CD4-positive, alpha-beta T cell (primary cell): ENCODE measurements around the gene POLE. TPM values are rescaled to one million over a fixed set of nuclear protein-coding genes. Genes with fewer than 3 reads are reported as not detected.

ENCODE experiments used
- ATAC-seq: fragments of 200-7000 bp; cut with Tn5 transposase; one replicate; pipeline ENCODE4 v1.10.0; 2022; ENCODE audit warnings: mild to moderate bottlenecking; ENCODE audit not compliant: poor library complexity
- CTCF ChIA-PET: fragments of 350-600 bp; sonication (Branson Sonifier 250); formaldehyde crosslinking; loops from one replicate; lab custom pipeline; 2021; ENCODE audit warnings: antibody characterized with exemption, inconsistent platforms; lab: Charles Lee
- POLR2A ChIA-PET: fragments of 350-600 bp; sonication (Branson Sonifier 250); formaldehyde crosslinking; loops from one replicate; lab custom pipeline; 2021; ENCODE audit warnings: antibody characterized with exemption, inconsistent platforms; lab: Charles Lee
- DNase-seq, 14 experiments: peaks; one replicate each; pipeline ENCODE4 v3.0.0-alpha.2; 2013 to 2020; ENCODE audit warnings: mixed read lengths in 2 of 14
- H3K27ac ChIP-seq, 2 donors: one replicate each; pipeline versions ENCODE4 v1.5.1 to v1.7.0; 2013; ENCODE audit warnings: low read length in 2 of 2, low read depth in 1 of 2, mild to moderate bottlenecking in 1 of 2
- H3K27me3 ChIP-seq, 2 experiments: 1 replicate in 1 of 2; 2 replicates in 1 of 2; pipeline versions ENCODE4 v1.6.1 to v1.7.0; 2013; ENCODE audit warnings: low read length in 2 of 2, control low read depth in 1 of 2, mild to moderate bottlenecking in 1 of 2, moderate library complexity in 1 of 2; ENCODE audit not compliant: insufficient read depth in 2 of 2, control insufficient read depth in 1 of 2
- H3K36me3 ChIP-seq: one replicate; pipeline ENCODE4 v1.6.1; 2013; ENCODE audit warnings: low read length, control low read depth; ENCODE audit not compliant: insufficient read depth
- H3K4me1 ChIP-seq: one replicate; pipeline ENCODE4 v1.6.1; 2013; ENCODE audit warnings: low read length, control low read depth; ENCODE audit not compliant: insufficient read depth
- H3K4me3 ChIP-seq: one replicate; pipeline ENCODE4 v1.5.1; 2013; ENCODE audit warnings: mild to moderate bottlenecking, low read length, moderate library complexity
- H3K9me3 ChIP-seq, 2 experiments: 1 replicate in 1 of 2; 2 replicates in 1 of 2; pipeline versions ENCODE4 v1.6.1 to v1.7.0; 2013; ENCODE audit warnings: low read length in 2 of 2, mild to moderate bottlenecking in 2 of 2, control low read depth in 1 of 2, moderate library complexity in 1 of 2; ENCODE audit not compliant: control insufficient read depth in 1 of 2, insufficient read depth in 1 of 2
- H3K27ac Mint-ChIP-seq: one replicate; pipeline ENCODE4 v1.8.0; 2020; ENCODE audit warnings: mixed read lengths
- H3K27me3 Mint-ChIP-seq: one replicate; pipeline ENCODE4 v1.8.0; 2021; ENCODE audit warnings: mixed read lengths
- H3K36me3 Mint-ChIP-seq: one replicate; pipeline ENCODE4 v1.8.0; 2021; ENCODE audit warnings: low read depth, mixed read lengths
- H3K4me1 Mint-ChIP-seq: one replicate; pipeline ENCODE4 v1.8.0; 2021; ENCODE audit warnings: low read depth, mixed read lengths
- H3K4me3 Mint-ChIP-seq: one replicate; pipeline ENCODE4 v1.8.0; 2020; ENCODE audit warnings: mild to moderate bottlenecking, mixed read lengths
- H3K9me3 Mint-ChIP-seq: one replicate; pipeline ENCODE4 v1.8.0; 2020; ENCODE audit warnings: mixed read lengths
- CTCF ChIP-seq: fragments of 200-600 bp; IDR thresholded peaks from one replicate; pipeline ENCODE4 v1.8.0; 2022; ENCODE audit warnings: antibody characterized with exemption, mild to moderate bottlenecking
- intact Hi-C, 2 experiments: fragments of 100-400 bp; cut with DNase I in 1 of 2; cut with micrococcal nuclease in 1 of 2; formaldehyde crosslinking; loops; one replicate each; pipeline versions ENCODE4 v1.15.1 to v1.9.0; 2023 to 2025; cut with DNase I, micrococcal nuclease
- total RNA-seq, 174 experiments: library from RNA in 2 of 174; stranded (reverse) in 2 of 174; gene quantifications; one replicate each; pipeline ENCODE4 v1.2.3 and lab custom pipeline; 2021 to 2026

The POLE gene
- total RNA-seq, 2 experiments from 2014 or later: 41.8 to 46.1 TPM

GRCh38 chr12:132614029-132614428 lies 73.1 kb downstream of the POLE start:
- peaks cover 45 to 53% of the 10 kb centered on the region in 2 experiments for H3K27me3 ChIP-seq
- Mint-ChIP-seq H3K27me3 (peaks cover 57% of the 10 kb centered on the region), H3K4me3 (no peak overlapping the region), H3K36me3 (no peaks in the 10 kb centered on the region), H3K4me1 (peaks cover 18% of the 10 kb centered on the region), H3K27ac (no peak overlapping the region), H3K9me3 (no peaks in the 10 kb centered on the region)
- no peaks in the 10 kb centered on the region for H3K36me3 ChIP-seq
- H3K4me1 ChIP-seq: peaks cover 19% of the 10 kb centered on the region
- CTCF ChIA-PET: no interaction called here
- TF ChIP-seq CTCF: no peak
- DNase-seq: no peak
- no peak overlapping the region for H3K4me3 ChIP-seq
- H3K27ac ChIP-seq: no peak overlapping the region
- intact Hi-C loops: loop anchor here in 1 of 2 experiments (2.0 kb wide), 1 partner anchor 459 kb away; no protein-coding TSS in a partner anchor
- POLR2A ChIA-PET: no interaction called here
- H3K9me3 ChIP-seq: peaks cover 22 to 43% of the 10 kb centered on the region in 2 experiments
- no peak for ATAC-seq

- Mint-ChIP-seq H3K27ac (no peak overlapping the region), H3K4me3 (no peak overlapping the region), H3K27me3 (peaks cover 65% of the 10 kb centered on the region), H3K4me1 (peaks cover 12% of the 10 kb centered on the region), H3K9me3 (no peaks in the 10 kb centered on the region), H3K36me3 (no peaks in the 10 kb centered on the region)
- H3K27me3 ChIP-seq: peaks cover 29 to 44% of the 10 kb centered on the region in 2 experiments
- no peak for ATAC-seq
- POLR2A ChIA-PET: no interaction called here
- no peak overlapping the region for H3K4me3 ChIP-seq
- no peak for TF ChIP-seq CTCF
- CTCF ChIA-PET: no interaction called here
- H3K27ac ChIP-seq: no peak overlapping the region
- H3K36me3 ChIP-seq: no peaks in the 10 kb centered on the region
- peaks cover 9 to 30% of the 10 kb centered on the region in 2 experiments for H3K9me3 ChIP-seq
- peaks cover 13% of the 10 kb centered on the region for H3K4me1 ChIP-seq
- intact Hi-C loops: no loop called here
- DNase-seq: no peak
Observed at GRCh38 chr12:132611620-132612019, 75.5 kb downstream of the POLE start.

- H3K27ac ChIP-seq: no peak overlapping the region
- no peak for TF ChIP-seq CTCF
- Mint-ChIP-seq H3K27me3 (peaks cover 70% of the 10 kb centered on the region), H3K9me3 (no peaks in the 10 kb centered on the region), H3K4me1 (peaks cover 12% of the 10 kb centered on the region), H3K4me3 (no peak overlapping the region), H3K36me3 (no peaks in the 10 kb centered on the region), H3K27ac (no peak overlapping the region)
- H3K4me3 ChIP-seq: no peak overlapping the region
- no peaks in the 10 kb centered on the region for H3K36me3 ChIP-seq
- H3K4me1 ChIP-seq: peaks cover 13% of the 10 kb centered on the region
- peaks cover 23 to 44% of the 10 kb centered on the region in 2 experiments for H3K27me3 ChIP-seq
- intact Hi-C loops: no loop called here
- CTCF ChIA-PET: interaction anchor here (1.2 kb wide), 1 partner anchor 12 kb away, joined by 3 read pairs; no protein-coding TSS in a partner anchor
- DNase-seq (peak in 1 of 14 experiments; percentile 13), ATAC-seq (no peak)
- POLR2A ChIA-PET: no interaction called here
- H3K9me3 ChIP-seq: peaks cover 4 to 24% of the 10 kb centered on the region in 2 experiments
Observed at GRCh38 chr12:132610866-132611602, 76.1 kb downstream of the POLE start.
